ENCODE results near the gene EFCAB8.

Gene EFCAB8

GRCh38 chr20:32872266-32872665 is 13.5 kb downstream of the EFCAB8 start:
- Mint-ChIP-seq H3K9me3 (no peaks in the 10 kb centered on the region), H3K27me3 (ENCODE audit: low read depth, poor library complexity) (peaks cover 5% of the 10 kb centered on the region), H3K27ac (no peak overlapping the region), H3K4me1 (peaks cover 2% of the 10 kb centered on the region), H3K4me3 (no peak overlapping the region), H3K36me3 (ENCODE audit: low read depth) (no peaks in the 10 kb centered on the region)
- TF ChIP-seq, protein P1, sequence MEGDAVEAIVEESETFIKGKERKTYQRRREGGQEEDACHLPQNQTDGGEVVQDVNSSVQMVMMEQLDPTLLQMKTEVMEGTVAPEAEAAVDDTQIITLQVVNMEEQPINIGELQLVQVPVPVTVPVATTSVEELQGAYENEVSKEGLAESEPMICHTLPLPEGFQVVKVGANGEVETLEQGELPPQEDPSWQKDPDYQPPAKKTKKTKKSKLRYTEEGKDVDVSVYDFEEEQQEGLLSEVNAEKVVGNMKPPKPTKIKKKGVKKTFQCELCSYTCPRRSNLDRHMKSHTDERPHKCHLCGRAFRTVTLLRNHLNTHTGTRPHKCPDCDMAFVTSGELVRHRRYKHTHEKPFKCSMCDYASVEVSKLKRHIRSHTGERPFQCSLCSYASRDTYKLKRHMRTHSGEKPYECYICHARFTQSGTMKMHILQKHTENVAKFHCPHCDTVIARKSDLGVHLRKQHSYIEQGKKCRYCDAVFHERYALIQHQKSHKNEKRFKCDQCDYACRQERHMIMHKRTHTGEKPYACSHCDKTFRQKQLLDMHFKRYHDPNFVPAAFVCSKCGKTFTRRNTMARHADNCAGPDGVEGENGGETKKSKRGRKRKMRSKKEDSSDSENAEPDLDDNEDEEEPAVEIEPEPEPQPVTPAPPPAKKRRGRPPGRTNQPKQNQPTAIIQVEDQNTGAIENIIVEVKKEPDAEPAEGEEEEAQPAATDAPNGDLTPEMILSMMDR (IDR thresholded peaks at IDR 0.05) = no peak
- DNase-seq = no peak

DNA sequence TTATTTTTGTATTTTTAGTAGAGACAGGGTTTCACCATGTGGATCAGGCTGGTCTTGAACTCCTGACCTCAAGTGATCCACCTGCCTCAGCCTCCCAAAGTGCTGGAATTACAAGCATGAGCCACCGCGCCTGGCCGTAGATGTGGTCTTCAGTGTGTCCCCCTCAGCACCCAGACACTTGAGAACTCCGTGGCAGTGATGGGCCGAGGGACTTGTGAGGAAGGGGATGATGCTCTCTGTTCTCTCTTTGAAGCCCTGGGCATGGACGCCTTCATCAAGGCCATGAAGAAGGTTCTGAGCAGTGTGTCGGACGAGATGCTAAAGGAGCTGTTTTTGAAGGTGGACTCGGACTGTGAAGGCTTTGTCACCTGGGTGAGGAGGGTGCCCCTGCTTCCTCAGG is 16.9 kb downstream of the EFCAB8 start:
- no peak overlapping the region for H3K4me3 Mint-ChIP-seq
- peaks cover 9% of the 10 kb centered on the region for H3K4me1 Mint-ChIP-seq
- no peak for DNase-seq
- H3K27ac Mint-ChIP-seq = no peak overlapping the region
- peaks cover 5% of the 10 kb centered on the region for H3K27me3 Mint-ChIP-seq (ENCODE audit: low read depth, poor library complexity)
- no peaks in the 10 kb centered on the region for H3K9me3 Mint-ChIP-seq
- TF ChIP-seq, protein P1 (IDR thresholded peaks at IDR 0.05) = no peak
- H3K36me3 Mint-ChIP-seq (ENCODE audit: low read depth) = no peaks in the 10 kb centered on the region

DNA sequence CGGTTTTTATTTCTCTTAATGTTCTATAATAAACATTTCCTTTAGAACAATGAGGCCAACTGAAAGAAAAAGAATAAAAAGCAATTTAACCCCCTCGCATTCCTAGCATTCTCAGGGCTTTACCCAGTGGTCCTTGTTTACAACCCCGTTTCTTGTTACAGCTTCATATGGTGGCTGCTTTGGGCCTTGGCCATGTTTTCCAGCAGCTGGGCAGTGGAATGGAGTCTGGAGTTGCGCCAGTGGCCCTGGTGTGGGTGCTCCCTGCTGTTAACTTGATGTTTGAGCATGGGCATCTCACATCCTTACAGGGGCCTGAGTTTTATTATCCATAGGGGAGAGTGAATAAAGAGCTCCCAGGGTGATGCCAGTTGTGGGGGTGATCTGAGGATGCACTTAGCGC is 18.8 kb downstream of the EFCAB8 start:
- H3K27ac Mint-ChIP-seq = no peak overlapping the region
- DNase-seq = no peak
- H3K36me3 Mint-ChIP-seq (ENCODE audit: low read depth) = no peaks in the 10 kb centered on the region
- TF ChIP-seq, protein P1 (IDR thresholded peaks at IDR 0.05) = no peak
- H3K4me3 Mint-ChIP-seq = no peak overlapping the region
- H3K4me1 Mint-ChIP-seq = peaks cover 9% of the 10 kb centered on the region
- H3K9me3 Mint-ChIP-seq = no peaks in the 10 kb centered on the region
- peaks cover 5% of the 10 kb centered on the region for H3K27me3 Mint-ChIP-seq (ENCODE audit: low read depth, poor library complexity)

DNA sequence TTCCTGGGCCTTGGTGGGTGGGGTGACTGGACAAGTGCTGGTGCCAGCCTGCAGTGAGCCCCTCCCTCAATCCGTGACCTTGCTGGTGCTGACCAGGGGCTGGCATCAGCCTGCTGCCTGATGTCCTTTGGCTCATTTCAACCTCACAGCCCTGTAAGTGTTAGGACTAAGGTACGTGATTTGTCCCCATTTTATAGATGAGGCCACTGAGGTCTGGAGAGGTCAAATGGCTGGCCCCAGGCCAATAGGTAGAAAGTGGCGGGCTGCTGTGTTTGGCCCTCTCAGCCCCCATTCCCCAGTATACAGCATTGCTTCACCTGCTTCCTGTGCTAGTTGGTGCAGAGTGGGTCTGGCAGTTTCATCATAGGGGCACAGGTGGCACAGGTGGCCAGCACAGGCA is 20.1 kb downstream of the EFCAB8 start:
- no peak overlapping the region for H3K27ac Mint-ChIP-seq
- H3K9me3 Mint-ChIP-seq = no peaks in the 10 kb centered on the region
- DNase-seq = no peak
- no peak overlapping the region for H3K4me3 Mint-ChIP-seq
- TF ChIP-seq, protein P1 (IDR thresholded peaks at IDR 0.05) = no peak
- H3K4me1 Mint-ChIP-seq = peaks cover 9% of the 10 kb centered on the region
- H3K36me3 Mint-ChIP-seq (ENCODE audit: low read depth) = no peaks in the 10 kb centered on the region
- H3K27me3 Mint-ChIP-seq (ENCODE audit: low read depth, poor library complexity) = peaks cover 5% of the 10 kb centered on the region

DNA sequence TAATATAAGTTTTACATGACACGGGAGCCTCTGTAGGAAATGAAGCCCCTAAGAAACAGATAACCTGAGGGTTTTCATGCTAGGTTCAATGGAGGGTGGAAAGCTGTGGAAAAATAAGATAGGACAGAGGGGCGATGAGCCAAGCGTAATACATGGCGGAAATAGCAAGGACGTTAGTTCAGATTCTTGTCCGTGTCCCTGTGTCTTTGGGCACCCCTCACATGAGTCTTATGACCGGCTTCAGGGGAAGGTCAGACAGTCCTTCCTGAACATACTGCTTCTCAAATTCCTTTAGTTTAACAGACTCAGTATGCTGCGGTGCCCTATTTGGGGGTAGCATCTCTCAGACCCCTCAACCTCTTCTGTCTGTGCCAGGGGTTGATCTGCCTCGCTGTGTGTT is 20.8 kb downstream of the EFCAB8 start:
- TF ChIP-seq, protein P1 (IDR thresholded peaks at IDR 0.05) = no peak
- H3K36me3 Mint-ChIP-seq (ENCODE audit: low read depth) = no peaks in the 10 kb centered on the region
- H3K4me1 Mint-ChIP-seq = peaks cover 9% of the 10 kb centered on the region
- H3K27me3 Mint-ChIP-seq (ENCODE audit: low read depth, poor library complexity) = peaks cover 2% of the 10 kb centered on the region
- H3K27ac Mint-ChIP-seq = no peak overlapping the region
- DNase-seq = no peak
- H3K4me3 Mint-ChIP-seq = no peak overlapping the region
- no peaks in the 10 kb centered on the region for H3K9me3 Mint-ChIP-seq

DNA sequence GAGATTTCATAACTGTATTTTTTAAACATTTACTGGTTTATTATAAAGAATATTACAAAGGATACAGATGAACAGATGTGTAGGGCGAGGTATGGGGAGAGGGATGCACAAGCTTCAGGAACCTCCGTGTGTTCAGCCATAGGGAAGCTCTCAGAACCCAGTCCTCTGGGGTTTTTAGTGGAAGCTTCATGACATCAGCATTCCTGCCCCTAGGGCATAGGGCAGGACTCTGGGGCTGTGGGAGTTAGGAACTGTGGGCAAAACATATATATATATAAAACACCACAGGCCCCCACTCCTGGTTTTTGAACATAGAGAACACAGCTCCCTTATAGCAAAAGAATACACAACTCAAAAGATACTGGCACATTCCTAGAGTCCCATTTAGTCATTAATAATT is 21.9 kb downstream of the EFCAB8 start:
- Mint-ChIP-seq H3K36me3 (ENCODE audit: low read depth) (no peaks in the 10 kb centered on the region), H3K9me3 (no peaks in the 10 kb centered on the region)

More for the DNA sequence above, 21.9 kb downstream of the EFCAB8 start:
- TF ChIP-seq, protein P1 (IDR thresholded peaks at IDR 0.05) = no peak
- Mint-ChIP-seq H3K27ac (no peak overlapping the region), H3K27me3 (ENCODE audit: low read depth, poor library complexity) (no peaks in the 10 kb centered on the region), H3K4me1 (peaks cover 17% of the 10 kb centered on the region), H3K4me3 (no peak overlapping the region)
- no peak for DNase-seq

Data from nephron progenitor cell (in vitro differentiated cells).